RWPE2 (cell line): Measurements from ENCODE around the gene SBNO1.
A peak's percentile ranks its signal among the peaks of the same experiment; 100 is the strongest.

Experiments
- ATAC-seq: fragments of 200-7000 bp; cut with Tn5 transposase; 3 replicates; pipeline ENCODE4 v1.9.1; 2021; ENCODE audit warnings: low read depth
- DNase-seq: peaks from one replicate; pipeline ENCODE4 v3.0.0-alpha.2; 2020; ENCODE audit warnings: low spot score
- H3K27ac ChIP-seq: fragments of 450-650 bp; 2 replicates; pipeline ENCODE4 v1.5.1; 2017; ENCODE audit warnings: mild to moderate bottlenecking; ENCODE audit not compliant: poor library complexity, severe bottlenecking
- H3K27me3 ChIP-seq: fragments of 250-450 bp; sonication (Bioruptor Pico); 2 replicates; pipeline ENCODE4 v1.5.1; 2021; ENCODE audit warnings: mild to moderate bottlenecking, moderate library complexity; ENCODE audit not compliant: insufficient read depth, poor library complexity, severe bottlenecking
- H3K36me3 ChIP-seq: fragments of 250-450 bp; sonication (Bioruptor Pico); 2 replicates; pipeline ENCODE4 v1.5.1; 2020; ENCODE audit warnings: low read depth, mild to moderate bottlenecking, moderate library complexity
- H3K4me1 ChIP-seq: fragments of 250-450 bp; sonication (Bioruptor Pico); 2 replicates; pipeline ENCODE4 v1.5.1; 2021; ENCODE audit warnings: mild to moderate bottlenecking, moderate library complexity; ENCODE audit not compliant: insufficient read depth, poor library complexity, severe bottlenecking
- H3K4me3 ChIP-seq: fragments of 250-450 bp; sonication (Bioruptor Pico); 2 replicates; pipeline ENCODE4 v1.5.1; 2021; ENCODE audit warnings: mild to moderate bottlenecking, moderate library complexity; ENCODE audit not compliant: severe bottlenecking
- H3K9me3 ChIP-seq: fragments of 250-450 bp; sonication (Bioruptor Pico); 2 replicates; pipeline ENCODE4 v1.5.1; 2021; ENCODE audit warnings: mild to moderate bottlenecking, moderate library complexity; ENCODE audit not compliant: severe bottlenecking
- CTCF ChIP-seq: fragments of 450-650 bp; IDR thresholded peaks from one replicate; pipeline ENCODE4 v1.5.1; 2017; ENCODE audit warnings: mild to moderate bottlenecking, moderate library complexity; ENCODE audit not compliant: poor library complexity, severe bottlenecking

SBNO1 gene

GRCh38 chr12:123269395-123269892 lies 95.2 kb downstream of the SBNO1 start:
- DNase-seq (peak; percentile 69), ATAC-seq (no peak)
- no peaks in the 10 kb centered on the region for H3K27me3 ChIP-seq
- peaks cover 16% of the 10 kb centered on the region for H3K36me3 ChIP-seq
- H3K27ac ChIP-seq: peak overlapping the region; percentile 77
- peak overlapping the region; percentile 100 for H3K4me3 ChIP-seq
- H3K9me3 ChIP-seq: no peaks in the 10 kb centered on the region
- H3K4me1 ChIP-seq: no peaks in the 10 kb centered on the region
- peak; percentile 9 for TF ChIP-seq CTCF

GRCh38 chr12:123268850-123269249 lies 95.8 kb downstream of the SBNO1 start:
- H3K27me3 ChIP-seq: no peaks in the 10 kb centered on the region
- no peak for TF ChIP-seq CTCF
- DNase-seq: no peak
- no peak overlapping the region for H3K4me3 ChIP-seq
- no peak for ATAC-seq
- H3K4me1 ChIP-seq: no peaks in the 10 kb centered on the region
- peak overlapping the region; percentile 77 for H3K27ac ChIP-seq
- no peaks in the 10 kb centered on the region for H3K9me3 ChIP-seq
- peaks cover 17% of the 10 kb centered on the region for H3K36me3 ChIP-seq

- no peak overlapping the region for H3K4me3 ChIP-seq
- no peak overlapping the region for H3K27ac ChIP-seq
- peaks cover 23% of the 10 kb centered on the region for H3K36me3 ChIP-seq
- H3K27me3 ChIP-seq: no peaks in the 10 kb centered on the region
- H3K9me3 ChIP-seq: no peaks in the 10 kb centered on the region
- DNase-seq (no peak), ATAC-seq (no peak)
- TF ChIP-seq CTCF: no peak
- no peaks in the 10 kb centered on the region for H3K4me1 ChIP-seq
Observed at GRCh38 chr12:123267991-123268843, 96.4 kb downstream of the SBNO1 start.

GRCh38 chr12:123267335-123267920 lies 97.2 kb downstream of the SBNO1 start:
- DNase-seq: no peak
- H3K27ac ChIP-seq: no peak overlapping the region
- H3K27me3 ChIP-seq: no peaks in the 10 kb centered on the region
- no peaks in the 10 kb centered on the region for H3K4me1 ChIP-seq
- ATAC-seq: no peak
- no peak for TF ChIP-seq CTCF
- peaks cover 27% of the 10 kb centered on the region for H3K36me3 ChIP-seq
- H3K9me3 ChIP-seq: no peaks in the 10 kb centered on the region
- no peak overlapping the region for H3K4me3 ChIP-seq
